Tibial artery (tissue), 4 donors: Measurements from ENCODE around the gene ZRANB1.
A peak's percentile ranks its signal among the peaks of the same experiment; 100 is the strongest.
"Not testable (repeated sequence)": the region's sequence is repeated elsewhere in the genome, so short reads cannot be mapped to it uniquely, and the experiment has no call there.

Experiments used
- DNase-seq, 2 donors: peaks; one replicate each; pipeline ENCODE4 v3.0.0-alpha.2; 2019
- H3K27ac ChIP-seq, 2 donors: fragments of 200-600 bp; sonication (generic) in 1 of 2; 1 replicate in 1 of 2; 2 replicates in 1 of 2; pipeline ENCODE4 v1.5.1; 2018 to 2019; ENCODE audit warnings: mild to moderate bottlenecking in 1 of 2
- H3K27me3 ChIP-seq, 2 donors: fragments of 200-600 bp; sonication (generic) in 1 of 2; one replicate each; pipeline versions ENCODE4 v1.5.1 to v1.6.0; 2016 to 2019
- H3K36me3 ChIP-seq, 3 donors: fragments of 200-600 bp; sonication (generic) in 2 of 3; one replicate each; pipeline ENCODE4 v1.5.1; 2016 to 2019; ENCODE audit warnings: mild to moderate bottlenecking in 2 of 3
- H3K4me1 ChIP-seq, 4 donors: fragments of 200-600 bp; sonication (generic) in 2 of 4; 1 replicate in 3 of 4; 2 replicates in 1 of 4; pipeline ENCODE4 v1.5.1; 2016 to 2019
- H3K4me3 ChIP-seq, 2 donors: fragments of 200-600 bp; sonication (generic) in 1 of 2; 1 replicate in 1 of 2; 2 replicates in 1 of 2; pipeline ENCODE4 v1.5.1; 2018 to 2019; ENCODE audit warnings: mild to moderate bottlenecking in 2 of 2
- H3K9me3 ChIP-seq, 3 donors: fragments of 200-600 bp; sonication (generic) in 1 of 3; one replicate each; pipeline ENCODE4 v1.5.1; 2016 to 2019
- intact Hi-C: fragments of 100-400 bp; cut with DNase I; formaldehyde crosslinking; loops from one replicate; pipeline ENCODE4 v1.15.0; 2023; ENCODE audit warnings: low total_unique reads
- TF ChIP-seq, protein P1 (sequence below), 2 experiments: fragments of 200-600 bp in 1 of 2; fragments of 450-650 bp in 1 of 2; IDR thresholded peaks; one replicate each; pipeline ENCODE4 v1.5.1; 2017 to 2019; ENCODE audit warnings: antibody characterized with exemption in 2 of 2, mild to moderate bottlenecking in 1 of 2, moderate library complexity in 1 of 2

Gene ZRANB1

DNA sequence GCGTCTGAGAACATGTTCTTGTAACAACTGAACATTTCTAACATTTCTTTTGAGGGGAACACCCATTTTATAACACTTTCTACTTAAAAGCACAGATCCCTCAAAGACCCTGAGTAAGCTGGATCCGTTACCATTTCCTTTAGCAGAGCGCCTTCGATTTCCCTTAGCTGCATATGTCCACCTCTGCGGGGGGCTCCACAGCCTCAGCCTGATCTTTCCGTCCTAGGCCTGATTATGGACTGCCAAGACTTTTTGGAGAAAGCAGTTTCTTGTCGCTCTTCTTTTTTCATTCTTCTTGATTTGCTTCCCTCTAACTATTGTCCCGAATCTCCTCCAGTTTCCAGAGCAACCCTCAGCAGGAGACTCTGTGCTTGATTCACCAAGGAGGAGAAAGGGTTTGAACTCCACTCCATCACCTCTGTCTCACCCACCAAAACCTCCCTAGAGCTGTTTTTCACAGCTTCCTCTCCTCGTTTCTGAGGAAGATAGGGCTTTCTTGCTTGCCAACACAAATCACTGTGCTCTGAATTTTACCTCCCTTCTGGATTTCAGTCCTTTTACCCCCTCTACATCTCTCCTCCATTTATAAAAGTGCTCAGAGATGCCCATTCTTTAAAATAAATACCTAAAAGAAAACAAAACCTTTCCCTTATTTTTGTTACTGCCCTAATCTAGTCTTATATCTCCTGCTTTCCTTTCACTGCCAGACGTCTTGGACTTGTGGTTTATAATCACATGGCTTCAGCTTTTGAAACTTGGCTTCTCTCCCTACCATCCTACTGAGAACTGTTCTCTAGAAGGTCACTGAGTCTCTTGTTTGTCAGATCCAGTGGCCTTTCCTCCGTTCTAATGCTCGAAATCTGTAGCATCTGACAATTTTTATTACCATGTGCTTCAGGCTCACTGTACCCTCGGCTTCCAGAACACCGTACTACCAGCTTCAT, 30.5 kb upstream of the ZRANB1 start:
- TF ChIP-seq, protein P1, sequence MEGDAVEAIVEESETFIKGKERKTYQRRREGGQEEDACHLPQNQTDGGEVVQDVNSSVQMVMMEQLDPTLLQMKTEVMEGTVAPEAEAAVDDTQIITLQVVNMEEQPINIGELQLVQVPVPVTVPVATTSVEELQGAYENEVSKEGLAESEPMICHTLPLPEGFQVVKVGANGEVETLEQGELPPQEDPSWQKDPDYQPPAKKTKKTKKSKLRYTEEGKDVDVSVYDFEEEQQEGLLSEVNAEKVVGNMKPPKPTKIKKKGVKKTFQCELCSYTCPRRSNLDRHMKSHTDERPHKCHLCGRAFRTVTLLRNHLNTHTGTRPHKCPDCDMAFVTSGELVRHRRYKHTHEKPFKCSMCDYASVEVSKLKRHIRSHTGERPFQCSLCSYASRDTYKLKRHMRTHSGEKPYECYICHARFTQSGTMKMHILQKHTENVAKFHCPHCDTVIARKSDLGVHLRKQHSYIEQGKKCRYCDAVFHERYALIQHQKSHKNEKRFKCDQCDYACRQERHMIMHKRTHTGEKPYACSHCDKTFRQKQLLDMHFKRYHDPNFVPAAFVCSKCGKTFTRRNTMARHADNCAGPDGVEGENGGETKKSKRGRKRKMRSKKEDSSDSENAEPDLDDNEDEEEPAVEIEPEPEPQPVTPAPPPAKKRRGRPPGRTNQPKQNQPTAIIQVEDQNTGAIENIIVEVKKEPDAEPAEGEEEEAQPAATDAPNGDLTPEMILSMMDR (IDR thresholded peaks at IDR 0.05): no peak
- Histone ChIP-seq H3K4me1 (peaks cover 0 to 34% (median 13%) of the 10 kb centered on the region in 4 donors), H3K9me3 (no peaks in the 10 kb centered on the region), H3K27ac (peak overlapping the region; percentile 74 to 77), H3K36me3 (no peaks in the 10 kb centered on the region), H3K27me3 (no peaks in the 10 kb centered on the region), H3K4me3 (no peak overlapping the region)
- intact Hi-C loops: loop anchor here (10.0 kb wide), 2 partner anchors 153 to 253 kb away; partner anchors contain the start of gene CTBP2
- peak in 1 of 2 donors; percentile 35 for DNase-seq

- Histone ChIP-seq H3K4me1 (peaks cover 0 to 30% (median 13%) of the 10 kb centered on the region in 4 donors), H3K9me3 (no peaks in the 10 kb centered on the region), H3K27me3 (no peaks in the 10 kb centered on the region), H3K4me3 (no peak overlapping the region), H3K27ac (peak overlapping the region; percentile 74 to 77), H3K36me3 (no peaks in the 10 kb centered on the region)
- no peak for DNase-seq
- intact Hi-C loops: loop anchor here (10.0 kb wide), 2 partner anchors 153 to 253 kb away; partner anchors contain the start of gene CTBP2
- TF ChIP-seq, protein P1 (IDR thresholded peaks at IDR 0.05): no peak
Measured at GRCh38 chr10:124912101-124912886, 29.6 kb upstream of the ZRANB1 start.

- peaks cover 0 to 32% (median 14%) of the 10 kb centered on the region in 4 donors for H3K4me1 ChIP-seq
- H3K27ac ChIP-seq: no peak overlapping the region
- no peak overlapping the region for H3K4me3 ChIP-seq
- TF ChIP-seq, protein P1 (IDR thresholded peaks at IDR 0.05): no peak
- H3K27me3 ChIP-seq: no peaks in the 10 kb centered on the region
- DNase-seq: no peak
- no peaks in the 10 kb centered on the region for H3K9me3 ChIP-seq
- intact Hi-C loops: loop anchor here (10.0 kb wide), 2 partner anchors 152 to 252 kb away; partner anchors contain the start of gene CTBP2
- no peaks in the 10 kb centered on the region for H3K36me3 ChIP-seq
Measured at GRCh38 chr10:124913167-124913566, 28.8 kb upstream of the ZRANB1 start.

DNA sequence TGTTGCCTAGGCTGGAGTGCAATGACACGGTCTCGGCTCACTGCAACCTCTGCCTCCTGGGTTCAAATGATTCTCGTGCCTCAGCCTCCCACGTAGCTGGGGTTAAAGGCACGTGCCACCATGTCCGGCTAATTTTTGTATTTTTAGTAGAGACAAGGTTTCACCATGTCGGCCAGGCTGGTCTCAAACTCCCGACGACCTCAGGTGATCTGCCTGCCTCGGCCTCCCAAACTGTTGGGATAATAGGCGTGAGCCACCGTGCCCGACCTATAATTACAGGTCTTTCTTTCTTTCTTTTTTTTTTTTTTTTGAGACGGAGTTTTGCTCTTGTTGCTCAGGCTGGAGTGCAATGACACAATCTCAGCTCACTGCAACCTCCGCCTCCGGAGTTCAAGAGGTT, 27.5 kb upstream of the ZRANB1 start:
- H3K4me3 ChIP-seq, DNase-seq, H3K27me3 ChIP-seq, H3K27ac ChIP-seq, H3K36me3 ChIP-seq, H3K9me3 ChIP-seq: not testable (repeated sequence)
- H3K4me1 ChIP-seq: peaks cover 0 to 44% (median 21%) of the 10 kb centered on the region in 4 donors
- intact Hi-C loops: loop anchor here (10.0 kb wide), 2 partner anchors 150 to 250 kb away; partner anchors contain the start of gene CTBP2

DNA sequence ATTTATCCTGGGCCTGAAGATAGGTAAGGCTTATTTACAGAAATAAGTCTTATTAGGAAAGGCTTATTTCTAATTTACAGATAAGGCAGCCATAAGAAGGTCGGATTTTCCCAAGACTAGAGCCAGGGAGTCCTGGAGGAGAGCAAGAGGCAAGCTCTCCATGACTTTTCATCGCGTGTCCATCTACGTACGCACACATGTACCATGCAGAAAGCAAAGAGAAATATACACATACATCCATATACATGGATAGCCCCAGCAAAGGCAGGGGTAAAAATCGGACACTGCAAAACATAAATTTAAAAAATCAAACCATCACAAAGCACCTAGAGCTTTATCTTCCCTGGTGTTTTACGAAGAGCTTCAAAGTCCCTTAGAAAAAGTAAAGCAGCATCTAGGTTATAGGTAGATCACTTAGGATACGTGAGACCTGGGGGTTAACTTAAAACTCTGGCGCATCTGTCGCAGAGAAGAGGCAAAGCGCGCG, 25.8 kb upstream of the ZRANB1 start:
- DNase-seq: no peak
- H3K27me3 ChIP-seq: no peaks in the 10 kb centered on the region
- H3K9me3 ChIP-seq: no peaks in the 10 kb centered on the region
- H3K27ac ChIP-seq: peak overlapping the region; percentile 96 to 97
- peak overlapping the region; percentile 82 to 95 for H3K4me3 ChIP-seq
- H3K36me3 ChIP-seq: no peaks in the 10 kb centered on the region
- intact Hi-C loops: loop anchor here (10.0 kb wide), 2 partner anchors 149 to 249 kb away; partner anchors contain the start of gene CTBP2
- TF ChIP-seq, protein P1 (IDR thresholded peaks at IDR 0.05): no peak
- peaks cover 0 to 51% (median 27%) of the 10 kb centered on the region in 4 donors for H3K4me1 ChIP-seq
